ENCODE measurements around the gene TMEM192.
"Not testable (repeated sequence)": the region's sequence is repeated elsewhere in the genome, so short reads cannot be mapped to it uniquely, and the experiment has no call there.

TMEM192 gene

DNA sequence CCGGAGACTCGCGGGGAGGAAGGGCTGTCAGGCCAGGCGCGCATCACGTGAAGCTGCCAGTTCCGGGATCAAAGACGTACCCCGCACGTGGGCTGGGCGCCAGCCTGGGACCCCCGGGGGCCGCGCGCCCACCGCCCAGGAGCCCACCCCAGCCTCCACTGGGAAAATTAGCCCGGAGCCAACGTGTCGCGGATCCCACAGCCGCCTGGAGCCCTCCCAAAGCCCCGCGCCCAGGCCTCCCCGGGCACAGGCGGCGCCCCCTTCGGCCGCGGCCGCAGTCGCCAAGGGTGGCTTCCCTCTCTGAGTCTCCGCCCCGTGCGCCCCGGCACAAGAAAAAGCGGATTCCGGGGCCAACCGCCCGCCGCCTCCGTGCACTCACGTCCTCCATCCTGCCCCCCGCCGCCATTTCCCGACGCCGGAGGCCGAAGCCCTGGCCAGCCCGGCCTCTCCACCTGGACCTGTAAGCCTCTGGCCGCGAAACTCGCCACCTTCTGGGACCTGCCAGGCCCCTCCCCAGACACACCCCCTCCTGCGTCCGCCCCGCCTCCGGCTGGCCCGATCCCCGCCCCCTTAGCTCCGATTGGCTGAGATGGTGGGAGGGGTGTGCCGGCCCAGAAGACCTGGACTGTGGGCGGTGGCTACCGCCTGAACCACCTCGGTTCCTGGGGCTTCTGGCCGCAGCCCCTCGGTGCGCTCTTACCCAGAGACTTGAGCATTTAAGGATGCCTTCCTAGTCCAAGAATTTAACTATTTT, at the start of gene TMEM192:
Gene TMEM192 (minus strand): TSS at position 493 of the 754 bp plus-strand sequence. CDS start 87 bp downstream, at position 406.
- DNase-seq (ENCODE audit: low read depth, low spot score), result peak; percentile 93

DNA sequence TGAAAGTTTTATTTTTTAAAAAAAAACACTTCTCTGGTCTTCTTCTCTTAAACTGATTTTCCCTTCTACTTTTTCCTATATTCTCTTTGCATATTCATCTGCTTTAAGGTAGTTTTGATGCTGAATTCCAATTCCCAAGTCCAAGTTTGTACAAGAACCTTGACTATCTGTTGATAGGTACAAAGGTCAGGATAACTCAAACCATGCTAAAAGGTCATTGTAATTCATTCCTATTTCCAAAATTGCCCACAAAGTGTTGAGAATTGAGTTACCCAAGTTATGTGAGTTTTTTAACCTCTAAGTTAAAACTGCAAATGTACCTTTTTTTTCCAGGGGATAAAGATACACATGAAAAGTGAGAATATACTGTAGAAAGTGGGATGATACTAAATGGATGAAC, 46.1 kb upstream of the TMEM192 start:
- no peak for DNase-seq (ENCODE audit: low read depth, low spot score)

DNA sequence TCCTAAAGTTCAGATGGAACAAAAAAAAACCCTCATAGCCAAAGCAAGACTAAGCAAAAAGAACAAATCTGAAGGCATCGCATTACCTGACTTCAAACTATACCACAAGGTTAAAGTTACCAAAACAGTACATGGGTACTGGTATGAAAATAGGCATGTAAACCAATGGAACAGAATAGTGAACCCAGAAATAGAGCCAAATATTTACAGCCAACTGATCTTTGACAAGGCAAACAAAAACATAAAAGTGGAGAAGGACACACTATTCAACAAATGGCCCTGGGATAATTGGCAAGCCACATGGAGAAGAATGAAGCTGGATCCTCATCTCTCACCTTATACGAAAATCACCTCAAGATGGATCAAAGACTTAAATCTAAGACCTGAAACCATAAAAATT, 44.2 kb upstream of the TMEM192 start:
- DNase-seq (ENCODE audit: low read depth, low spot score), result no peak

DNA sequence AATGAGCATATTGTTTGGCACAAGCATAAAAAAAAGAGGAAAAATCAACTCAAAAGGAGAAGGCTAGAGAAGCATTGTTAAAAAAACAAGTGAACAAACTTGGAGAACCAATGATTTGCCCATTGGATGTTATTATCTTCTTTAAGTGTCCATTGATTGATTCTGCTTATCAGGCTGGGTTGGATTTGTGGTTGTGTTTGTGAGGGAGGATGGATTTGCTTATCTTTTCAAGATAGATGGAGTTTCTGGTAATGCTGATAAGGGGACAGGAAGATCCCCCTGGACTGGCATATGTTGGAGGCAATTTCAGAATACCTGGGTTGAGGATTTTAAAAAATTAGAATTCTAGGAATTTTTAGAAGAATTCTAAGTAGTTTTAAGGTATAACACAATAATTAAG, 41.8 kb upstream of the TMEM192 start:
- no peak for DNase-seq (ENCODE audit: low read depth, low spot score)

DNA sequence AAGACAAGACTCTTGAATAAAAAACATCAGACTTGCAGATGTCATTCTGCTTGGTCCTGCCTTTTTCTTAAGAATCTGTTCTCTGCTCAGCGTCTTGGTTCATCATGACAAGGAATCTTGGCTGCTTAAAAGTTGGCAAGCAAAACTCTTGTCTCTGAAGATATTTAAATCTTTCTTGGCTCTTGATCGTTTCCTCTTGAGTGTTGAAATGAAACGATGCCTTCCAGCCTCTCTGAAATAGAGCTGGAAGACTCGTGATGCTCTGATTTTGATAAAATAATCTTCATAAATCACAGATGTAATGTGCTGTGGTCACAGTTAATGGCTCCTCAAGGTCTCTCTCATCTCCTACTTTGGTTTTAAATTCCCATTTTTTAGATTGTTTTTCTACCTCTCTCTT, 39.9 kb upstream of the TMEM192 start:
- DNase-seq (ENCODE audit: low read depth, low spot score), result no peak

DNA sequence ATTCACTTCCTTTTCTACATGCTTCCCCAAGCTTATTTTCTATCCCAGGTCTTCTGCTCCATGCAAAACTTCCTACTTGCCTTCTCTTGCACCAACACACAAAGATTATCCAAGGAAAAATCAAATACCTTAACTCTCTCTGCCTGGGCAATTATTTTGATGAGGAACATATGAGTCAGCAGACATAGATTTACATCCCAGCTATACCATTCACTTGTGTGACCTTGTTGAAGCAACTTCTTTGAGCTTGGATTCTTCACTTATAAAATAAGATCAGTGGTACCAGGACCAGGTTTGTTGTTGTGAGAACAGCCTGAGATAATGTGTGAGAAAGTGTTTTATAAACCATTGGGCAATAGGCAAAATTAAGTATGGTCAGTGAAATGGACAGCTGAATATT, 39.1 kb upstream of the TMEM192 start:
- no peak for DNase-seq (ENCODE audit: low read depth, low spot score)

DNA sequence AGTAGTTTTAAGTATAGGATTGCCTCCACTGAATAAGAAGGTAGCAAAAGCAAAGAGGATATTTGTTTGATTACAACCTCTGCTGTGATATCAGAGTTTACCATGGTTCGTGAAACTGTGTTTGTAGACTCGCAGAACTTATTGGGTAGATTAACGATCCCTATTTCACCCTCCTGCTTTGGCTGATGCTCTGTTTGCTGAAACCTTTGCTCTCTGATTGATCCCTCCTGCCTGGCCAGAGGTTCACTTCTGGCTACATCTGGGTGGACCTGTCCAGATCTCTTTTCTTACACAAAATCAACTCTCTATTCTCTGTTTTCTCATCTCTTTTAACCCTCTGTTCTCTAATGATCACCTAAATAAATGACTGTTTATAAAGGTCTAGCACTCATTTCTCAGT, 37.9 kb upstream of the TMEM192 start:
- DNase-seq (ENCODE audit: low read depth, low spot score), result no peak

DNA sequence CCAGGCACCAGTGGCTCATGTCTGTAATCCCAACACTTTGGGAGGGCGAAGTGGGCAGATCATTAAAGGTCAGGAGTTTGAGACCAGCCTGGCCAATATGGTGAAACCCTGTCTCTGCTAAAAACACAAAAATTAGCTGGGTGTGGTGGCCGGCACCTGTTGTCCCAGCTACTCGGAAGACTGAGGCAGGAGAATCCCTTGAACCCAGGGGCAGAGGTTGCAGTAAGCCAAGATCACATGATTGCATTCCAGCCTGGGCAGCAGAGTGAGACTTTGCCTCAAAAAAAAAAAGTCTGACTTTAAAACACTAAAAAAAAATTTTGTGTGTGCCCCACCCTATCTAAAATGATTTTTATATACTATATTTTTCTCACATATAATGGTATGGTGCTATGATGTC, 26.2 kb upstream of the TMEM192 start:
- DNase-seq (ENCODE audit: low read depth, low spot score), result no peak

DNA sequence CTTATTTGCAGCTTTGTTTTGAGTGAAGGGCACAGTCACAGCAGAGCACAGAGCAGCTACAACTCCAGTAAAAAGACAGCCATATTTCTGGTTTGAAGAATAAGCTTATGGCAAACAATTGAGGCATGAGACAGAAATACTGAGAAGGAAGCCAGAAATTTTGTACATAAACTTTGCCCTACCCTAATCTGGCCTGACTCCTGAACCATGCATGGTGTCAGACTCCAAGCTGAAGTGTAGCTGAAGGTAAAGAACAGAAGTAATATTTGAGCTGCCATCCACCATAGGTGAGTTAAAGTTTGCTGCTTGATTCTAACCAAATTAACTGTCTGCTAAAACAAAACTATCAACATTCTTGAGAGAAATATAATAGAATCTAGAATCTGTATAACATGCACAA, 24.5 kb upstream of the TMEM192 start:
- no peak for DNase-seq (ENCODE audit: low read depth, low spot score)

DNA sequence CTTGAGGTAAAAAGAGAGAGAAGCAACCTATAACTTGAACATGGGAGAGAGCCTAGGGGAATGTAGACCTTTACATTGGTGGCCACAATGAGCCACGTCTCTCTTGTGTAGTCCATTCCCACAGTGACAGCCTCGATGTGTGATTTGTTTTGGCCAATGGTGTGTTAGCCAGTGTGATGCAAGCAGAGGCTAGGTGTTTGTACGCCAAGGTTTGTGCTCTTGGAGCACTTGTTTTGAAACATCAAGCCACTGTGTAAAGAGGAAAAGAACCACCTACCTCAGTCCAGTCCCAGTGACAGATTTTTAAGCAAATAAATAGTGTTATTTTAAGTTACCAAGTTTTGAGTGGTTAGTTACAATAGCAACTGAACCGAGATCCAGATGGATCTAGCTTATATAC, 23.9 kb upstream of the TMEM192 start:
- DNase-seq (ENCODE audit: low read depth, low spot score), result no peak

DNA sequence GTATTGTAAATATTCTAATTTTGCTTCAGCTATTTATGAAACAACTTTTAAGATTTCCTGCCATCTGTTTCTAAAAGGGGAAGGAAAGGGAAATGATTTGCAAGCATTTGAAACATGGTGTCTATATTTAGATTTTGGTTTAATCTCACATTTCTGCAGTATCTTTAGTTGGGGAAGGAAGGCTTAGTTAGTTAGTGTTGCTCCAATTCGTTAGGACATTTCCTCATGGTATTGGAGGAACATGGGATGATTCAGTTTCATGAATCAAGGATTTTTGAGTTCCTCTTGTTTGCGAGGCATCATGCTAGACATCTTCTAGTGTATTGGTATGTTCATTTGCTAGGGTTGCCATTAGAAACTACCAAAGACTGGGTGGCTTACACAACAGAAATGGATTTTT, 20.5 kb upstream of the TMEM192 start:
- no peak for DNase-seq (ENCODE audit: low read depth, low spot score)

DNA sequence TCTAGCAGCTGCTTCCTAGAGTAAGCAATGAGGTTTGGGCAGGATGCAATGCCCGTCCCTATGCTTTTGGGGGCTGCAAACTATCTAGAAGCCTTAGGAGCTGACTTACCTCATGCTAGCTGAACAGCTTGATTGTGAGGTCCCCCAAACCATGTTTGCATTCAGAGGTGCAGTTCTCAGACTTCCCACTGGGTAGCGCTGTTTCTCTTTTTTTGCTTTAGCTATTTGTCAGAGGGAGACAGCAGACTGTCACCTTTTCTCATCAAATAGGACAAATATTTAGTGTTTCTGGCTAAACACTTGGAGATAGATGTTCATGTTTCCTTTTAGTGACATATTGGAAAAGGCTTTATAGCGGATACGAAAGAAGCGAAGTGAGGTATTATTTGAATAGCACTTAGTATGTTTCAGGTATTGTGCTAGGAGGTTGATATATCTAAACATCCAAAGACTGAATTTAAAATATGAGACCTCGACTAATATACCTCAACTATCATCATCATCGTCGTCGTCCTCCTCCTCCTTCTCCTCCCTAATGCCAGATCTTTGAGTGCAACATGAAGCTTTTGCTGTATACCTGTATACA, 18.7 kb upstream of the TMEM192 start:
- peak; percentile 80 for DNase-seq (ENCODE audit: low read depth, low spot score)

DNA sequence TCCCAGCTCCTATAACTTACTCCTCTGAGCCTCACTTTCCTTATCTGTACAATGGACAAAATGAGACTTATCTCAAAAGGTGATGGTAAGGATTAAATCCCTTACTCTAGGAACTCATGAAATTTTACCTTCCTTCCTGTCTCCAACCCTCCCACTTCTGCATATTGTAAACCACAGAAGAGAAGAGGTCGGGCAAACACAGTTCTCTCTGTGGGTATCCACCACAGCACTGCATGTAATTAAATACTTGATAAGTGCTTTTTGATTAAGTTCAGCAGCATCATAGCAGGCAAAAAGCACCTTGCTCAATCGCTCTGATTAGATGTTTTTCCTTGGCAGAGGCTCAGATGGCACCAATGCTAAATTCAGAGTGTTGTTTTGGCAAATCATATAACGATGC, 17.3 kb upstream of the TMEM192 start:
- no peak for DNase-seq (ENCODE audit: low read depth, low spot score)

DNA sequence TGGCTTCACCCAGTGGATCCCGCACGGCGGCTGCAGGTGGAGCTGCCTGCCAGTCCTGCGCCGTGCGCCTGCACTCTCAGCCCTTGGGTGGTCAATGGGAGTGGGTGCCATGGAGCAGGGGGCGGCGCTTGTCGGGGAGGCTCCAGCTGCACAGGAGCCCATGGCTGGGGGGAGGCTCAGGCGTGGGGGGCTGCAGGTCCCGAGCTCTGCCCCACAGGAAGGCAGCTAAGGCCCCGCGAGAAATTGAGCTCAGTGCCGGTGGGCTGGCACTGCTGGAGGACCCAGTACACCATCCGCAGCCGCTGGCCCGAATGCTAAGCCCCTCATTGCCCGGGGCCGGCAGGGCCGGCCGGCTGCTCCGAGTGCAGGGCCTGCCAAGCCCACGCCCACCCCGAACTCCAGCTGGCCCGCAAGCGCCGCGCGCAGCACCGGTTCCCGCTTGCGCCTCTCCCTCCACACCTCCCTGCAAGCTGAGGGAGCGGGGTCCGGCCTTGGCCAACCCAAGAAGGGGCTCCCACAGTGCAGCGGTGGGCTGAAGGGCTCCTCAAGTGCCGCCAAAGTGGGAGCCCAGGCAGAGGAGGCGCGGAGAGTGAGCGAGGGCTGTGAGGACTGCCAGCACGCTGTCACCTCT, 13.3 kb upstream of the TMEM192 start:
- not testable (repeated sequence) for DNase-seq (ENCODE audit: low read depth, low spot score)

DNA sequence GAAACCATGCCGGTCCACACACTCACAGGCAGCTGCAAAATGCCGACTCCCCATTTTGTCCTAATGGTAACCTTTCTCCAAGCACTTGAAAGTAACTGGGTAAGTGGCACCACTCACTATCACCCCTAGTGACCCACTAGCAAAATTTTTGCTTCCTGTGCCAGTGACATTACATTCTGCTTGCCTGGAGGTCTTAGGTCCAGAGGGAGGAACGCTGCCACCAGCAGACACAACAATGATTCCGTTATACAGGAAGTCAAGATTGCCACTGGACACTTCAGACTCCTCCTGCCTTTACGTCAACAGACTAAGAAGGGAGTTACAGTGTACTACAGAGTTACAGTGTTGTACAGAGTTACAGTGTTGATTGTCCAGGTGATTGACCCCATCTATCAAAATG, 11.8 kb upstream of the TMEM192 start:
- DNase-seq (ENCODE audit: low read depth, low spot score), result no peak

DNA sequence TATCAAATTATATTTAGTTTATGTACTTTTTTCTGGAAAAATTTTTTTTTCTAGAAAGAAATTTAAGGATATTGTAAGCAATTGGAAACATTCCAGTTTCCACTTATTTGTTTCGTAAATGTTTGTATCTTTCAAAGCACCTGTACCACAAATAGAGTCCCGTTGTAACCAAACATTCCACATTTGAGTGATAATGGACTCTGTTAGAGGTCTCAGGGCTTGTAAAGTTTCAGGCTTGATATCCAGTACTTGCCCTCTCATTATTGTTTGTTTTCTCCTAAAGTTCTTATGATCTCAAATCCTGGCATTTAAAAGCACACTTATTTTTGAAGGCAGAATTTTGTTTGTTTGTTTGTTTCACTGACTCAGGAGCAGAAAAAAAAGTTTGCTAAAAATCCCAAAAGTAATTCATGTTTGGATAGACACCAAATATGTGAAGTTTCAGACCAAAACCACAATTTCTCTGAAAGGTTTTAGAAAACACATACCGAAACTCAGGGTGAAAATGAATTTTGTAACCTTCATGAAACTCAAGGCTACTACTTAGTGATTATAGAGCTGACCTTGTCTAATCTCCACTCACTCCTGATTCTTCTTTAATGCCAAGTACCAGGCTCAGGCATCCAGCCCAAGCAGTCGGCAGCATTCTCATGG, 5.7 kb upstream of the TMEM192 start:
- DNase-seq (ENCODE audit: low read depth, low spot score), result no peak

DNA sequence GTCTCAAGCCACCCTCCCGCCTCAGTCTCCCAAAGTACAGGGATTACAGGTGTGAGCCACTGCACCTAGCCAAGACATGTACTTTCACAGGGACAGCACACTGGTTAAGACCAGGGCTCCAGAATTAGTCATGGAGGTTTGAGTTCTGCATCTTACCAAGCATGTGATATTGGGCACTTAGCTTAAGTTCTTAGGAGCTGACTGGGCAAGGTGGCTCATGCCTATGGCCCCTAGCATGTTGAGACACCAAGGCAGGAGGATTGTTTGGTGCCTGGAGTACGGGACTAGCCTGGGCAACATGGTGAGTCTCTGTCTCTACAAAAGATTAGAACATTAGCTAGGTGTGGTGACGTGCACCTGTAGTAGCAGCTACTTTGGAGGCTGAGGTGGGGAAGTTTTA, 2.6 kb upstream of the TMEM192 start:
- DNase-seq (ENCODE audit: low read depth, low spot score), result no peak

DNA sequence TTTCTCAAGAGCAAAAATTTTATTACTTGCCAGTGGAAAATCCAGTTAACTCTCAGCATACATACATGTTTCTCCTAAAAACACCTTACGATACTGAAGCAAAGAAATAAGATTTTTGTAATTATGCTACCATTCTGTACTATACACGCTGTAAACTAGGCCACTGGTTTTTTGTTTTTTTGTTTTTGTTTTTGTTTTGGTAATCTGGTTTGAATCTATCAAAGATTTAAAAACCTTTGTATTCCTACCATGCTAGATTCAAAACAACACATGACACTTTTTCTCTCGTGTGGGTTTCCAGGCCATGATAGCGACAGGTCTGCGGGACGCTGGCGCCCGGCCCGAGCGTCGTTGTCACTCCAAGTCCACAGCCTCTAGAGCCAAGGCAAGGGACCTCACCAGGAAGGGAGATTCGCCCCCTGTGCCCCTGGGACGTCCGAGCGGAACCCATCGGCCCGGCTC, 723 bp downstream of the TMEM192 start:
- DNase-seq (ENCODE audit: low read depth, low spot score), result no peak

DNA sequence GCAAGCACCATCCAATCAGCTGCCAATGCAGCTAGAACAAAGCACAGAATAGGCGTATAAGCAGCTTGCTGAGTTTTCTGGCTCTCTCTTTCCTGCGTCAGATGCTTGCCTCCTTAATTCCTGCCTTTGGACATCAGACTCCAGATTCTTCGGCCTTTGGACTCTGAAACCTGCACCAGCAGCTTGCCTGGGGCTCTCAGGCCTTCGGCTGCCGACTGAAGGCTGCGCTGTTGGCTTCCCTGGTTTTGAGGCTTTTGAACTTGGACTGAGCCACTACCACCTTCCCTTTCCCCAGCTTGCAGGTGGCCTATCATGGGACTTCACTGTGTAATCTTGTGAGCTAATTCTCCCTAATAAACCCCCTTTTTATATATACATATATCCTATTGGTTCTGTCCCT, 6.1 kb downstream of the TMEM192 start:
- no peak for DNase-seq (ENCODE audit: low read depth, low spot score)

DNA sequence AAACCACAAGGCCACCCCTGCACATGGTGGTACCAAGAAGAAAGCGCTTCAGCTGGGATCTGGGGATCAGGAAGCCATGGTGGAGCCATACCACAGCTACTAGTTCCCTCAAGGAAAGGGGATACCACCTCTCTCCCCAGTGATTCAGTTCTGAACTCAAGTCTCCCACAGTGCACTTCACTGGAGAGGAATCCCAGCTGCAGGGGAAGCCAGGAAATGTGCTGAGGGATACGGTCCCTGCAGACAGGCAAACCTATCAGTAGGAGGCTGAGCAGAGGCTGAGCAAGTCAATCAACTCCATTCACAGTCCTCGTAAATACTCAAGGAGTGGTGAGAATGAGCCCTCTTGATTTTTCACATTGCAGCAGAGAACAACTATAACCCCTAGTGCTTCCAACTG, 11.0 kb downstream of the TMEM192 start:
- DNase-seq (ENCODE audit: low read depth, low spot score), result no peak

DNA sequence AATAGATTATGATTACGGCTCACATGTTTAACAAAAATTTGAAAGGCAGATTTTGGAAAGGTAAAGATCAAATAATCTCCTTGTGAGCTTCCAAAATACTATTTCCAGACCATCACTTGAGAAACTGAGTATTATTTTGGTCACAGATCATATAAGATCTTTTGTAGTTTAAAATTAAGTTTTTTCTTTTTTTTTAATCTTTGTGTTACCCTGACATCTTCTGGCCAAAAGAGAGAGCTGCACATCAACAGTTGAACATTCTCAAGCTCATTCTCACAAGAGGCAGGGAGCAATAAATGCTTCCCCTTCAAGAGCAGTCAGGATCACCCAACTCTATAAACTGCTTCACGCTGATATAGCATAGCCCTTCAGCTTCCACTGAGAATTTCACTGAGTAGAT, 15.9 kb downstream of the TMEM192 start:
- DNase-seq (ENCODE audit: low read depth, low spot score), result peak; percentile 39

DNA sequence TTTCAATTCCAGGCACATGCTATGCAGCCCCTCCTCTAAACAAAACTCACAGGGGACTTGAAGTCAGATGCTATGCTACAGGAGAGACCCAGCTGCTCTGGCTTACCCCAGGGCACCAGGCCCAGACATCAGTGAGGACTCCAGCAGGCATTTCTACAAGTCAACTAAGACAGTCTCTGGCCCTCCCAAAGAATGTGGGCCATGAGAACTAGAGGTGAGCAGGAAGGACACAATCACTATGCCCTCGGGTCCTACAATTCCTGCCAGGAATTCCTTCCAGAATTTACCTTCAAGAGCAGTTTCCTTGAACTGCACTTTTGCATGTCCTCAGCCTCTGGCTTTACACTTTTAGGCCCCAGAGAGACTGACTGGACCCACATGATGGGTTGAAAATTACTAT, 17.4 kb downstream of the TMEM192 start:
- DNase-seq (ENCODE audit: low read depth, low spot score), result peak; percentile 88

DNA sequence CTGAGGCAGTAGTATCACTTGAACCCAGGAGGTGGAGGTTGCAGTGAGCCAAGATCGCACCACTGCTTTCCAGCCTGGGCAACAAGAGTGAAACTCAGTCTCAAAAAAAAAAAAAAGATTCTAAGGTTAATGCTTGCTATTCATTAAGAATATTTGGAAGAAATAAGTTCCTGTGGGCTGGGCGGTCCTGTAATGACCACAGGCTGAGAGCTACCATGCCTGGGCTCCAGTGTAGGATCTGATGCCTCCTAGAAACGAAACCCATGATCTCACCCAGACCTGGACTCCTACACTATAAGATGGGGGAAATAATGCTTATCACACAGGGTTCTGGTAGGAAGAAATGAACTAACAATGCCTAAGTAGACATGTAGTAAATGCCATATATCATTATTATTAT, 17.8 kb downstream of the TMEM192 start:
- no peak for DNase-seq (ENCODE audit: low read depth, low spot score)
